GF-D8 (cell line): ENCODE results near the gene MPEG1.
A peak's percentile ranks its signal among the peaks of the same experiment; 100 is the strongest.

ENCODE experiments used
- DNase-seq: peaks from one replicate; lab custom pipeline; 2025; lab: John Stamatoyannopoulos, UW

The MPEG1 gene

GRCh38 chr11:59218893-59219292 is 6.2 kb upstream of the MPEG1 start:
- no peak for DNase-seq

- DNase-seq, result no peak
Observed at GRCh38 chr11:59218319-59218718, 5.6 kb upstream of the MPEG1 start.

GRCh38 chr11:59216641-59217564 is 4.2 kb upstream of the MPEG1 start:
- DNase-seq, result peak; percentile 70

GRCh38 chr11:59214141-59214893 is 1.6 kb upstream of the MPEG1 start:
- DNase-seq, result no peak

GRCh38 chr11:59212222-59212621 is 505 bp downstream of the MPEG1 start:
- DNase-seq, result no peak

- DNase-seq, result no peak
Observed at GRCh38 chr11:59208956-59209355, 3.8 kb downstream of the MPEG1 start.

- DNase-seq, result no peak
Observed at GRCh38 chr11:59207988-59208451, 4.7 kb downstream of the MPEG1 start.

- DNase-seq, result no peak
Observed at GRCh38 chr11:59206635-59207034, 6.1 kb downstream of the MPEG1 start.

- DNase-seq, result no peak
Observed at GRCh38 chr11:59205648-59206047, 7.1 kb downstream of the MPEG1 start.

GRCh38 chr11:59204746-59205145 is 8.0 kb downstream of the MPEG1 start:
- no peak for DNase-seq

GRCh38 chr11:59201353-59201752 is 11.4 kb downstream of the MPEG1 start:
- no peak for DNase-seq

- DNase-seq, result no peak
Observed at GRCh38 chr11:59200423-59200746, 12.3 kb downstream of the MPEG1 start.

- DNase-seq, result no peak
Observed at GRCh38 chr11:59199546-59200422, 12.9 kb downstream of the MPEG1 start.

- no peak for DNase-seq
Observed at GRCh38 chr11:59198726-59199125, 14.0 kb downstream of the MPEG1 start.

- no peak for DNase-seq
Observed at GRCh38 chr11:59197991-59198390, 14.7 kb downstream of the MPEG1 start.

- DNase-seq, result no peak
Observed at GRCh38 chr11:59196777-59197176, 15.9 kb downstream of the MPEG1 start.

GRCh38 chr11:59195586-59195985 is 17.1 kb downstream of the MPEG1 start:
- no peak for DNase-seq

- no peak for DNase-seq
Observed at GRCh38 chr11:59193587-59194130, 19.1 kb downstream of the MPEG1 start.

- no peak for DNase-seq
Observed at GRCh38 chr11:59192446-59193020, 20.2 kb downstream of the MPEG1 start.

GRCh38 chr11:59191890-59192289 is 20.8 kb downstream of the MPEG1 start:
- no peak for DNase-seq

GRCh38 chr11:59191095-59191494 is 21.6 kb downstream of the MPEG1 start:
- DNase-seq, result no peak

GRCh38 chr11:59189986-59190385 is 22.7 kb downstream of the MPEG1 start:
- no peak for DNase-seq
